Fibroblast of the conjunctiva (primary cell): ENCODE results near the gene BDH1.

ENCODE experiments used
- DNase-seq: peaks from one replicate; pipeline ENCODE4 v3.0.0-alpha.2; 2010; ENCODE audit warnings: low read depth

The BDH1 gene

GRCh38 chr3:197547306-197548011 is 8.3 kb downstream of the BDH1 start:
- no peak for DNase-seq

- no peak for DNase-seq
Measured at GRCh38 chr3:197546307-197547085, 9.3 kb downstream of the BDH1 start.

- no peak for DNase-seq
Measured at GRCh38 chr3:197545571-197545970, 10.2 kb downstream of the BDH1 start.

DNA sequence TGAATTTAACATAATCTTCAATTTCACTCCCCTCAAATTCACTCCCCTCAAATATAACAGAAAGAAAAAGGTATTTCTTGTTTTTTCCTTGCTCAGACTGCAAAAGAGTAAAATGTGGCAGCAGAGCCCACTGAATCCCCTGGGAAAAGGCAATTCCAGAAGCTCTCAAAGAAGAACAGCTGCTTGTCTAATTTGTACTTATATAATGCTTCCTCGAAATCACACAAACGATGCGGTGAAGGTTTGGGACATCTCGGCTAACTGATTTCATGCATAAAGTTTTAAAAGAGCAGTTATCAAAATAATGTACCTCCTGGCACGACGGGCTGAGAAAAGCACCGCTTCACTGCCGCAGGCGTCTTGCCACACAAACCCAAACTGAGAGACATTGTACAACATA is 10.7 kb downstream of the BDH1 start:
- no peak for DNase-seq

DNA sequence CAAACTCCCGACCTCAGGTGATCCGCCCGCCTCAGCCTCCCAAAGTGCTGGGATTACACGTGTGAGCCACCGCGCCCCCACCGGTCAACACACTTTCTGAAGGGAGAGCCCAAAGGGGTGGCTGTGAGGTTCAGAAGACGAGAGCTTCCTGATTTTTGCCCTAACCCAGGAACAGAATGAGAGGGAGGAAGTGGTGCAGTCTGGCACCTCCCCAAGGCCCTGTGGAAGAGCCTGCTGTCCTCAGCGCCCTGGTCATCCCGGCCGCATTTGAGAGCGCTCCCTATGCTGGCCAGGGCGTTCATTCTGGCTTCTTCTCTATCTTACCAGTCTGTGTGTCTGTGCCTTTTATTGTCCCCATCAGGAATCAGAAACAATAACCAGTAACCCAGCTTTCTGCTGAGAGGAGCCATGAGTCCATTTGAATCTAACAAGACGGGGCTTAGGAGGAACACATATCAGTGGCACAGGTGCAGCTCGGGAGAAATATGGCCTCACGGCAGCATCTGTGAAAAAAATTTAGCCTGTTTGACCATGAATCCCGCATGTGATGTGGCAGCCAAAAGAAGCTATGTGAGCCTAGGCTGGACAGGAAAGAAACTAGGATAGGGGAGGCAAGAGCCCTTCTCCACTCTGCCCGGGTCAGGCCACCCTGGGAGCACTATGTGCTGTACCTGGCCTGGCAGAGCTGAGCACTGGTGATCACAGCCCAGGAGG is 12.9 kb downstream of the BDH1 start:
- DNase-seq: no peak

- DNase-seq: peak; percentile 69
Measured at GRCh38 chr3:197541756-197542539, 13.8 kb downstream of the BDH1 start.

GRCh38 chr3:197540961-197541377 is 14.8 kb downstream of the BDH1 start:
- DNase-seq: no peak

DNA sequence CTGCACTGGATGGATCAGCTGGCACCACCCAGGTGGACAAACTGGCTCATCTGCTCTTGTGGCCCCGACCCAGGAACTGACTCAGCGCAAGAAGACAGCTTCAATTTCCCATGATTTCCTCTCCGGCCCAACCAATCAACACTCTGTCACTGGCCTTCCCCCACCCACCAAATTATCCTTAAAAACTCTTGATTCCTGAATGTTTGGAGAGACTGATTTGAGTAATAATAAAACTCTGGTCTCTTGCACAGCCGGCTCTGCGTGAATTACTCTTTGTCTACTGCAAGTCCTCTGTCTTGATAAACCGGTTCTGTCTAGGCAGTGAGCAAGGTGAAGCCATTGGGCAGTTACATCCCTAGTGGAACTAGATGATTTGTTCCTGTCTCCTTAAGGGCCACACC is 16.1 kb downstream of the BDH1 start:
- DNase-seq: no peak

DNA sequence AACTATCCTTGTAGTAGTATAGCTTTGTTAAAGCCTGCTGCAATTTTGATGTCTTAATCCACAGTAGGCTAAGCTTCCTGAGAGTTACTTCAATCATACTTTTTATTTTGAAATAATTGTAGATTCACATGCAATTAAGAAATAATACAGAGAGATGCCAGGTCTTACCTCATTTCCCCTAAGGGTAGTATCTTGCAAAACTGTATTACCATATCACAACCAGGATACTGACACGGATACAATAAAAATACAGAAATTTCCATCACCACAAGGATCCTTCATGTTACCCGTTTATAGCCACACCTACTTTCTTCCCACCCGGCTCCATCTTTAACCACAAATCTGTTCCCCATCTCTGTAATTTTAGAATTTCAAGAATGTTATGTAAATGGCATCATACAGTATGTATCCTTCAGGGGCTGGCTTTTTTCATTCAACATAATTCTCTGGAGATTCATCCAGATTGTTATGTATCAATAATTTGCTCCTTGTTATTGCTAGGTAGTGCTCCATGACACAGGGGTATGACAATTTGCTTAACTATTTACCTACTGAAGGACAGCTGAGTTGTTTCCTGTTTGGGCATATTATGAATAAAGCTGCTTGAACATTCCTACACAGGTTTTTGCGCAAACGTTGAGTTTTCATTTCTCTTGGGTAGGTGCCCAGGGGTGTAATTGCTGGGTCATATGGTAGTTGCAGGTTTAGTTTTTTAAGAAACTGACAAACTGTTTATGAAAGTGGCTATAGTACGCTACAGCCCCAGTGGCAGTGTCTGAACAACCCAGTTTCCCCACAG is 21.6 kb downstream of the BDH1 start:
- DNase-seq: no peak

DNA sequence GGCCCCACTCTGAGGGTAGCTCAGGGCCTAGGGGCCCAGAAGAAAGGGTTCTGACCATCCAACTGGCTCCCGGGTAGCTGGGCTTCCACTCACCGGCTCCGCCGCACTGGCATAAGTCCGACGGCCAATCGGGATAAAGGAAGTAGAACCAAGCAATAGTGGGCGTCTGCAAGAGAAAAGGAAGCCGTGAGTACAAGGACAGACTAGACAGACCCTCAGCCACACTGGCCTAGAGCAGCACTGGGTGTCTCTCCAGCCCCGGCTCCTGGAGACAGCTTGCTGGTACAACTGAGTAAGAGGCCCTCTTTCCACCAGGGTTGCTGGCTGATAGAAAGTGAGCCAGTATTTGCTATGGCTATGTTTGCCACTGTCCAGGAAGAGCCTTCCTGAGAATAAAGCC is 22.4 kb downstream of the BDH1 start:
- DNase-seq: no peak

GRCh38 chr3:197532388-197532787 is 23.4 kb downstream of the BDH1 start:
- DNase-seq: no peak

GRCh38 chr3:197528190-197528589 is 27.6 kb downstream of the BDH1 start:
- DNase-seq: no peak

DNA sequence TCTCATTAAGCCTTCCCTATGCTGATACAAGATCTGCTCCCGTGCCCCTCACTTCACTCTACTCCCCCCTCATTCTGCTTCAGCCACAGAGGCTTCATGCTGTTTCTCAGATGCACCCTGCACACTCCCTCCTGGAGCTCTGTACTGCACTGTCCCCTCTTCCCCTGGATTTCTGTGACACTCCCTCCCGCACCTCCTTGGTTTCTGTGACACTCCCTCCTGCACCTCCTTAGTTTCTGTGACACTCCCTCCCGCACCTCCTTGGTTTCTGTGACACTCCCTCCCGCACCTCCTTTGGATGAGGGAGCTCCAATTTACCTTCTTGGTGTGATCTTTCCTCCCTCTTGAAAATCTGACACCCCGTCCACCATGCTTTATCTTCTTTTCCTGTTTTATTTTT is 28.2 kb downstream of the BDH1 start:
- DNase-seq: no peak

DNA sequence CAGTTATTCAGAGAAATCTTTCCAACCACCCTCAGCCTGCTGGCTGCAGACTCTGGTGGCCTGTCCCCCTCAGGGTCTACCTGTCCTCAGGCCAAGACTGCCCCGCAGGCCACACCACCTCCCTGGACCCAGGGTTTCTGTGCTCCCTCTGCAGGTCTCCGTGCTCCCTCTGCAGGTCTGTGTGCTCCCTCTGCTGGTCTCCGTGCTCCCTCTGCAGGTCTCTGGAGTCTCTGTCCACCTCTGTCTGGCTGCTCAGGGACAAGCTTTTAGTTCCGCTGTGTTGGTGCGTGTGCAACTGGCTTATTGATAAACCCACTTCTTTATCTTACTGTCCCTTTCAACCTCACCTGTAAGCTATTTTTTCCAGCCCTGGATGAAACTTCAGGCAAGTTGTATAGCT is 30.1 kb downstream of the BDH1 start:
- no peak for DNase-seq

DNA sequence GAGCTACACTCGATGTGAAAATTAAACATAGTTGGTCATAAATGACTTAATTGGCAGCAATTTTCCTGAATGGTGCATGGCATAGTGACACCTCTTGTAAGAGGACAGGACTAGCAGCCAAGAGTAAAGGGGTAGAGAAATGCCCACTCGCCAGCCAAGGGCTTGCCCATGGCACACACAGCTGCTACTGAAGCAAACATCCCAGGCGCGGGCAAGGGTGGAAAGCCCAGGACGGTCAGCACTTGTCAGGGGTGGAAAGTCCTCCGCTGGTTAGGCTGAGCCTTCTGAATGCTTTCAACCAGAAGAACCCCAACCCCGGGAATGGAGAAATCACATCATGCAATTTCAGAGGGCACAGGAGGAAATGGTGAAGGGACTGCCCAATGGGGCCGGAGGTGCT is 31.6 kb downstream of the BDH1 start:
- no peak for DNase-seq

DNA sequence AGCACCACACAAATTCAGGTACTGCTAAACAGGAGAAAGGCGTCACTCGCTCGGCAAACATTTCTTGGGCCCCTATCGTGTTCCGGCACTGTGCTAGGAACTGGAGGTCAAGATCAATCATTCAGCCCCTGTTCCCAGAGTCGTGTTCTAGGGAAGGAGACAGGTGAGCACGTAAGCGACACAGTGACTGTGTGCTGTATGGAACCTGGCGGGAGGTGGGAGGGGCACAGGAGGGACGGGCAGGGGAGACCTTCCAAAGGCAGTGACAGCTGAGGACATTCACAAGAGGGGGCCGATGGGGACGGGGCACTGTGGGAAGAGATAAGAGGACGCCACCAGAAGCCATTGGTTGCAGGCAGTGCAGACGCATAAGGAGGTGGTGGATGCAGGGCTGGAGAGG is 32.2 kb downstream of the BDH1 start:
- DNase-seq: no peak

DNA sequence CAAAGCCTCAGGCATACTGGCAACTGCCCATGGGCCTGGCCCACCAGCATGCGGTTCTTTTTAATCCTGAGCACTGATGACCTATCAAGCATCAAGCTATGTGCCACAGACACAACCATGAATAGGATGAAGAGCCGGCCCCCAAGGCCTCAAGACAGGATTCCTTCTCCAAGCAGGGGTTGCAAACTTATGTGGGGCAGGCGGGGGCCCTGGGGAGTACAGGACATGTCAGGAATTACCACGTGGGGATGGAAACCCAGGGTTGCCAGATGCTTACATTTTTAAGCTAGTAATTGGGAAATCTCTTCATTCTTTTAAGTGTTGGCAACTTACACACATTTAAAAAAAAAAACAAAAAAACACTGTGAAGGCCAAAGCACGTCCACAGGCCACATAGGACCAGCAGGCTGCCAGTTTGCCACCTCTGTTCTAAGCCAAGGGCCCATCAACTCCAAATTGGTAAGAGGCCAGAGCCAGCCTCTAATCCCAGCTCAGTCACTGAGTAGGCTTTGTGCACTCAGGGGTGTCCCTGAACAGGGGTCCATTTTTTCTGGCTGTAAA is 32.8 kb downstream of the BDH1 start:
- DNase-seq: peak; percentile 67

DNA sequence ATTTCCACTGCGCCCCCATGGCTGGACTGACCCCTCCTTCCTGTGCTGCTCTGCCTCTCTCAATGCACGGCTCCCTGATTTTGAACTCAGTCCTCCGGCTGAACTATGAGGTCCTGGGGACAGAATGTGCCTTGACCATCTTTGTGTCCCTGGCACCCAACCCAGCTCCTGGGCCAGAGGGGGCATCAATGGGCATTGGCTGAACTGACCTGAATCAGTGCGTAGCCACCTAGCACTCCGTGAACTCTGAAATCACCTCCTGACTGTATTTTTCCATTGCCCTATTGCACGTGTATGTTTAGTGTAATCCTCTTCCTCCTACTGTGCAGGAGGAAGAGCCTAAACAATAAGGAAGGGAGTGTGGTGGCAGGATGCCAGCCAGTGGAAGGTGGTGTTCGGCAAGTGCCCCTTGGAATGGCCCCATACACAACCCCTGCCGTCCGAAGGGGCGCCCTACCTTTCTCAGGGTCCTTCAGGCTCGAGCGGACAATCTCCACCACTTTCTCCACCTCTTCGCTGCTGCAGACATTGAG is 33.5 kb downstream of the BDH1 start:
- DNase-seq: no peak

DNA sequence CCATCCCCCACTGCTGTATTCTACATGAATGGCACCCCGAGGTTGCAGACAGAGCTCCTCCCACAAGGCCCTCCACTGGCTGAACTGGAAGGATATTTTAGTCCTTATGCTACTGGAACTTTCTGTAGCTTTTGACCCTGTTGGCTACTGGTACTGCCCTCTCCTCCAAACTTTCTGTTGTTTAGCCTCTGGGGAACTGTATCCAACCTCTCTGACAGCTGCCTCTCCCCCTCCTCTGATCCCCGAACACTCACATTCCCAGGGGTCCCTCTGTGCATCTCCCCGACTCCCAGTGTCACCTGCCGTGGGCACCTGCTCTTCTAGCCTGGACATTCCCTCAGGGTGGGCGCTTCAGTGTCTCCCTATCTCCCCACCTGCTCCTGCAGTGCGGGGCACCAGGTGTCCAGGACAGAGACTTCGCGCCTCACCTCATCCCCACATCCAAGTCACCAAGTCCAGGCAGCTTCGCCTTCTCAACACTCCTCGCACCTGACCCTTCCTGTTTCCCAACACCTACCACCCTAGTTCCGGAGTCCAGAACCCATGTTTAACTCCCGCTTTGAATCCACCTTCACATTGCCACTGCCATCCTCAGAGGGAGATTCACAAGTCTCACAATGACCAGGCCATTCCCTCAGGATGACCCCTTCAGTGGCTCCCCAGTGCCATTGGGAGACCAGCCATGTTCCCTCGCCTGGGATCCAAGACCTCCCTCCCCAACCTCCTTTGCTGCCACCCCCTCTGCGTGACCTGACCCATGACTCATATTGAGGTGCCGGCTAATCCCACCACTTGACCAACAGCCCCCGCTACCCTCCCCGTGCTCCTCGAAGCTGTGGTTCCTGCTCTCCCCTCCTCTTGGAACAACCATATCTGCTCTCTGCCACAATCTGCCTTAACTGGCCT is 34.2 kb downstream of the BDH1 start:
- no peak for DNase-seq
